HG02798 (cell line): Measurements from ENCODE around the gene ATP13A1.
"Not testable (repeated sequence)": the region's sequence is repeated elsewhere in the genome, so short reads cannot be mapped to it uniquely, and the experiment has no call there.

ENCODE experiments used
- ATAC-seq: cut with Tn5 transposase; IDR thresholded peaks from one replicate; pipeline ENCODE4 v1.9.1; 2021; ENCODE audit warnings: mild to moderate bottlenecking; ENCODE audit not compliant: unreplicated experiment, poor library complexity

ATP13A1 gene

GRCh38 chr19:19663256-19664120, at the start of gene ATP13A1:
TSS of gene ATP13A1 (minus strand) at chr19:19663676. CDS start at chr19:19663666, 10 bp downstream.
- peak; percentile 79 for ATAC-seq

GRCh38 chr19:19711934-19712828, 48.7 kb upstream of the ATP13A1 start:
- no peak for ATAC-seq

- ATAC-seq = no peak
Measured at GRCh38 chr19:19711306-19711933, 47.9 kb upstream of the ATP13A1 start.

- no peak for ATAC-seq
Measured at GRCh38 chr19:19710506-19710905, 47.0 kb upstream of the ATP13A1 start.

GRCh38 chr19:19704836-19705235, 41.4 kb upstream of the ATP13A1 start:
- ATAC-seq = no peak

GRCh38 chr19:19700493-19700892, 37.0 kb upstream of the ATP13A1 start:
- ATAC-seq = not testable (repeated sequence)

GRCh38 chr19:19697589-19697988, 34.1 kb upstream of the ATP13A1 start:
- ATAC-seq = no peak

GRCh38 chr19:19696386-19696785, 32.9 kb upstream of the ATP13A1 start:
- no peak for ATAC-seq

- ATAC-seq = no peak
Measured at GRCh38 chr19:19691683-19692082, 28.2 kb upstream of the ATP13A1 start.

GRCh38 chr19:19689023-19689422, 25.5 kb upstream of the ATP13A1 start:
- ATAC-seq = not testable (repeated sequence)

- ATAC-seq = no peak
Measured at GRCh38 chr19:19687090-19687489, 23.6 kb upstream of the ATP13A1 start.

- ATAC-seq = no peak
Measured at GRCh38 chr19:19686580-19686979, 23.1 kb upstream of the ATP13A1 start.

GRCh38 chr19:19686119-19686518, 22.6 kb upstream of the ATP13A1 start:
- ATAC-seq = not testable (repeated sequence)

GRCh38 chr19:19679176-19680073, 15.9 kb upstream of the ATP13A1 start:
- ATAC-seq = no peak

- ATAC-seq = no peak
Measured at GRCh38 chr19:19677579-19677978, 14.1 kb upstream of the ATP13A1 start.

GRCh38 chr19:19674315-19674714, 10.8 kb upstream of the ATP13A1 start:
- ATAC-seq = no peak

GRCh38 chr19:19672816-19673215, 9.3 kb upstream of the ATP13A1 start:
- no peak for ATAC-seq

GRCh38 chr19:19670070-19670551, 6.6 kb upstream of the ATP13A1 start:
- no peak for ATAC-seq

GRCh38 chr19:19668230-19669012, 4.9 kb upstream of the ATP13A1 start, which contains the start of gene ZNF101:
TSS of gene ZNF101 (plus strand) at chr19:19668839. CDS start at chr19:19668964, 125 bp downstream.
- peak; percentile 72 for ATAC-seq
